ENCODE data around the gene MYRF.
A peak's percentile ranks its signal among the peaks of the same experiment; 100 is the strongest.

GRCh38 chr11:61814958-61815789 lies 62.7 kb downstream of the MYRF start:
- TF ChIP-seq POLR2AphosphoS5 (IDR thresholded peaks at IDR 0.05; ENCODE audit: low read depth, low read length) (no peak; the same call in 1 of the 2 replicates), POLR2A (IDR thresholded peaks at IDR 0.05; ENCODE audit: low read depth, low read length) (peak; percentile 43; the same call in 1 of the 2 replicates)
